ENCODE measurements around the gene CPA4. TPM values are rescaled to one million over a fixed set of nuclear protein-coding genes. Genes with fewer than 3 reads are reported as not detected.

CPA4 gene
- total RNA-seq (2016; rRNA removed; fragmentation: Illumina TruSeq; extraction: Trizol) (0.17 and 0.22 TPM in 2 replicates), polyA plus RNA-seq (2011; rRNA removed) (0.20 and 0.39 TPM in 2 replicates), polyA minus RNA-seq (2011; rRNA and poly(A)+ RNA removed; ENCODE audit: low replicate concordance) (0.12 and 15.7 TPM in 2 replicates), Bru-seq, nascent RNA (percentile 17 among the genes with signal in this experiment), BruChase-seq, experiment 1, labeled RNA remaining after a 6-hour chase (percentile 24 among the genes with signal in this experiment), BruChase-seq, experiment 2, labeled RNA remaining after a 2-hour chase (percentile 17 among the genes with signal in this experiment)
- total RNA-seq (2016; cell fraction: cytosol; rRNA removed; fragmentation: Illumina TruSeq; extraction: Trizol; ENCODE audit: low read depth): not detected in 2 replicates
- total RNA-seq (2016; cell fraction: insoluble cytoplasmic fraction; rRNA removed; fragmentation: Illumina TruSeq; extraction: Trizol): 0.24 TPM in 2 replicates
- 0.06 TPM in 1 of 2 replicates, not detected in the other for total RNA-seq (2016; cell fraction: membrane; rRNA removed; fragmentation: Illumina TruSeq; extraction: Trizol)
- 0.88 and 1.2 TPM in 2 replicates for total RNA-seq (2016; cell fraction: nucleus; rRNA removed; fragmentation: Illumina TruSeq; extraction: Trizol)
- 0.11 and 0.32 TPM in 2 replicates for polyA plus RNA-seq (2011; cell fraction: cytosol; rRNA removed)
- 0.27 and 0.93 TPM in 2 replicates for polyA plus RNA-seq (2011; cell fraction: nucleus; rRNA removed)
- not detected in 2 replicates for polyA plus RNA-seq (2012)
- polyA plus RNA-seq (2016; cell fraction: cytosol; fragmentation: Illumina TruSeq; extraction: Trizol; ENCODE audit: low read depth): not detected in 2 replicates
- 0.58 TPM in 1 of 2 replicates, not detected in the other for polyA plus RNA-seq (2016; cell fraction: insoluble cytoplasmic fraction; fragmentation: Illumina TruSeq; extraction: Trizol; ENCODE audit: low read depth)
- polyA plus RNA-seq (2016; cell fraction: membrane; fragmentation: Illumina TruSeq; extraction: Trizol; ENCODE audit: low read depth): not detected in 2 replicates
- polyA plus RNA-seq (2016; cell fraction: nucleus; fragmentation: Illumina TruSeq; extraction: Trizol; ENCODE audit: insufficient read depth, low read depth): 0.86 and 1.1 TPM in 2 replicates
- 0.49 TPM in 1 of 2 replicates, not detected in the other for polyA minus RNA-seq (2011; cell fraction: cytosol; rRNA and poly(A)+ RNA removed)
- polyA minus RNA-seq (2011; cell fraction: nucleus; rRNA and poly(A)+ RNA removed): 0.50 TPM in 1 of 2 replicates, not detected in the other
- long read RNA-seq, experiment 1: 0 reads
- long read RNA-seq, experiment 2: 0 reads

GRCh38 chr7:130292682-130293257, at the start of gene CPA4:
Gene CPA4 (plus strand): TSS chr7:130293161. CDS start chr7:130293181, 20 bp downstream.
- intact Hi-C loops (cut with micrococcal nuclease; ENCODE audit: unreplicated experiment): no loop called here
- POLR2A ChIA-PET: no interaction called here
- 0% methylated on average over 1 of the region's 1 CpG for WGBS (ENCODE audit: low lambda C conversion rate)

More at GRCh38 chr7:130292682-130293257, at the start of gene CPA4:
- TF ChIP-seq KDM3A (CRISPR knock-in tag; IDR thresholded peaks at IDR 0.05; ENCODE audit: low read depth) (no peak), MED13 (CRISPR knock-in tag; IDR thresholded peaks at IDR 0.05) (no peak), PCBP2 (optimal IDR thresholded peaks at IDR 0.05; ENCODE audit: low read depth, low read length, poor library complexity, severe bottlenecking) (no peak), ZNF546 (CRISPR knock-in tag; conservative IDR thresholded peaks at IDR 0.05) (no peak), NR3C1 (CRISPR knock-in tag; IDR thresholded peaks at IDR 0.05) (no peak), PAX8 (CRISPR knock-in tag; IDR thresholded peaks at IDR 0.05; ENCODE audit: borderline replicate concordance) (no peak), RAD21 (CRISPR knock-in tag; IDR thresholded peaks at IDR 0.05) (no peak), ZC3H4 (CRISPR knock-in tag; IDR thresholded peaks at IDR 0.05; ENCODE audit: borderline replicate concordance) (no peak), CREBL2 (CRISPR knock-in tag; IDR thresholded peaks at IDR 0.05; ENCODE audit: borderline replicate concordance) (no peak), TFDP2 (CRISPR knock-in tag; IDR thresholded peaks at IDR 0.05) (no peak), FUBP1 (CRISPR knock-in tag; IDR thresholded peaks at IDR 0.05; ENCODE audit: borderline replicate concordance) (no peak), IRF2 (CRISPR knock-in tag; IDR thresholded peaks at IDR 0.05) (no peak)
- CTCF ChIA-PET (ENCODE audit: low intra/inter-chr PET ratio, low total read pairs): no interaction called here
- no TSS peak for BruUV-seq (replicated peaks)
- in situ Hi-C loops (cut with HindIII; ENCODE audit: extremely low pct_ligation_motif_present, low pct_unique_long_range_greater_than_20kb): no loop called here
- Histone ChIP-seq H4K20me1 (ENCODE audit: insufficient read depth, low read length) (no peaks in the 10 kb centered on the region), H3K9me3 (ENCODE audit: low read length) (no peaks in the 10 kb centered on the region), H3K27me3 (ENCODE audit: control insufficient read depth in 1 of 2, insufficient read depth in 2 of 2, low read length in 2 of 2) (peaks cover 0 to 5% of the 10 kb centered on the region in 2 experiments; a peak in 1 of 5 replicates), H3K4me3 (replicated peaks in 1 of 3; ENCODE audit: insufficient read depth in 1 of 3, low read depth in 2 of 3, low read length in 3 of 3) (no peak within 1 kb of the TSS), H3K27ac (ENCODE audit: extremely low read length, insufficient read depth, low read length) (no peak within 1 kb of the TSS), H3K79me2 (ENCODE audit: insufficient read depth, low read length) (no peaks in the 10 kb centered on the region), H3K4me2 (ENCODE audit: low read depth, low read length) (no peak within 1 kb of the TSS), H3K36me3 (replicated peaks in 1 of 2; ENCODE audit: control insufficient read depth in 1 of 2, insufficient read depth in 2 of 2, low read length in 2 of 2) (no peaks in the 10 kb centered on the region), H3K4me1 (ENCODE audit: insufficient read depth, low read length) (peaks cover 7% of the 10 kb centered on the region), H3K9ac (ENCODE audit: insufficient read depth, low read depth, low read length) (no peak within 1 kb of the TSS), H2AFZ (ENCODE audit: low read length) (no peak within 1 kb of the TSS)
- no peak for FAIRE-seq
- DNase-seq (ENCODE audit: low spot score): no peak
- ATAC-seq: no peak
